ENCODE measurements around the gene MBD6. TPM values are rescaled to one million over a fixed set of nuclear protein-coding genes. Genes with fewer than 3 reads are reported as not detected.

The MBD6 gene
- total RNA-seq, 1 experiment from 2014 or later, result 4.3 TPM

- in situ Hi-C loops (cut with HindIII; ENCODE audit: low pct_unique_long_range_greater_than_20kb, low sequenced_read_pairs), result no loop called here
- no peak for DNase-seq (ENCODE audit: low read depth)
Observed at GRCh38 chr12:57541001-57541400, 18.4 kb downstream of the MBD6 start.

GRCh38 chr12:57541717-57542116, 19.1 kb downstream of the MBD6 start:
- in situ Hi-C loops (cut with HindIII; ENCODE audit: low pct_unique_long_range_greater_than_20kb, low sequenced_read_pairs), result no loop called here
- no peak for DNase-seq (ENCODE audit: low read depth)

- in situ Hi-C loops (cut with HindIII; ENCODE audit: low pct_unique_long_range_greater_than_20kb, low sequenced_read_pairs), result no loop called here
- no peak for DNase-seq (ENCODE audit: low read depth)
Observed at GRCh38 chr12:57543581-57543980, 21.0 kb downstream of the MBD6 start.

GRCh38 chr12:57545809-57546437, 23.3 kb downstream of the MBD6 start:
- in situ Hi-C loops (cut with HindIII; ENCODE audit: low pct_unique_long_range_greater_than_20kb, low sequenced_read_pairs), result no loop called here

GRCh38 chr12:57546438-57547287, 24.0 kb downstream of the MBD6 start, which contains the start of gene DCTN2:
TSS of gene DCTN2 (minus strand) at chr12:57547192. CDS start at chr12:57547063, 129 bp downstream.
- peak; percentile 95 for DNase-seq (ENCODE audit: low read depth)
- in situ Hi-C loops (cut with HindIII; ENCODE audit: low pct_unique_long_range_greater_than_20kb, low sequenced_read_pairs), result no loop called here

More at GRCh38 chr12:57545809-57546437, 23.3 kb downstream of the MBD6 start:
- peak; percentile 10 for DNase-seq (ENCODE audit: low read depth)

GRCh38 chr12:57547288-57548012, 24.8 kb downstream of the MBD6 start:
- no peak for DNase-seq (ENCODE audit: low read depth)
- in situ Hi-C loops (cut with HindIII; ENCODE audit: low pct_unique_long_range_greater_than_20kb, low sequenced_read_pairs), result no loop called here

- no peak for DNase-seq (ENCODE audit: low read depth)
- in situ Hi-C loops (cut with HindIII; ENCODE audit: low pct_unique_long_range_greater_than_20kb, low sequenced_read_pairs), result no loop called here
Observed at GRCh38 chr12:57548013-57548315, 25.3 kb downstream of the MBD6 start.

GRCh38 chr12:57548488-57548887, 25.9 kb downstream of the MBD6 start:
- no peak for DNase-seq (ENCODE audit: low read depth)
- in situ Hi-C loops (cut with HindIII; ENCODE audit: low pct_unique_long_range_greater_than_20kb, low sequenced_read_pairs), result no loop called here

GRCh38 chr12:57549203-57549908, 26.7 kb downstream of the MBD6 start:
- in situ Hi-C loops (cut with HindIII; ENCODE audit: low pct_unique_long_range_greater_than_20kb, low sequenced_read_pairs), result no loop called here
- no peak for DNase-seq (ENCODE audit: low read depth)

- in situ Hi-C loops (cut with HindIII; ENCODE audit: low pct_unique_long_range_greater_than_20kb, low sequenced_read_pairs), result no loop called here
- no peak for DNase-seq (ENCODE audit: low read depth)
Observed at GRCh38 chr12:57549909-57550640, 27.5 kb downstream of the MBD6 start, which contains the start of gene KIF5A. TSS of gene KIF5A (plus strand) at chr12:57550044. CDS start at chr12:57550272, 228 bp downstream.

GRCh38 chr12:57550641-57551549, 28.3 kb downstream of the MBD6 start:
- DNase-seq (ENCODE audit: low read depth), result no peak
- in situ Hi-C loops (cut with HindIII; ENCODE audit: low pct_unique_long_range_greater_than_20kb, low sequenced_read_pairs), result no loop called here

- in situ Hi-C loops (cut with HindIII; ENCODE audit: low pct_unique_long_range_greater_than_20kb, low sequenced_read_pairs), result no loop called here
Observed at GRCh38 chr12:57551637-57552305, 29.1 kb downstream of the MBD6 start.

GRCh38 chr12:57552306-57552651, 29.7 kb downstream of the MBD6 start:
- in situ Hi-C loops (cut with HindIII; ENCODE audit: low pct_unique_long_range_greater_than_20kb, low sequenced_read_pairs), result no loop called here
- no peak for DNase-seq (ENCODE audit: low read depth)

More at GRCh38 chr12:57551637-57552305, 29.1 kb downstream of the MBD6 start:
- no peak for DNase-seq (ENCODE audit: low read depth)

GRCh38 chr12:57552835-57553313, 30.2 kb downstream of the MBD6 start:
- DNase-seq (ENCODE audit: low read depth), result no peak
- in situ Hi-C loops (cut with HindIII; ENCODE audit: low pct_unique_long_range_greater_than_20kb, low sequenced_read_pairs), result no loop called here

GRCh38 chr12:57553343-57554202, 30.9 kb downstream of the MBD6 start:
- in situ Hi-C loops (cut with HindIII; ENCODE audit: low pct_unique_long_range_greater_than_20kb, low sequenced_read_pairs), result no loop called here
- no peak for DNase-seq (ENCODE audit: low read depth)
